Panc1 (cell line): ENCODE data around the gene RRM2. TPM values are rescaled to one million over a fixed set of nuclear protein-coding genes. Genes with fewer than 3 reads are reported as not detected.
"Not testable (repeated sequence)": the region's sequence is repeated elsewhere in the genome, so short reads cannot be mapped to it uniquely, and the experiment has no call there.

Experiments used
- ATAC-seq: fragments of 200-7000 bp; cut with Tn5 transposase; 2 replicates; pipeline ENCODE4 v1.9.1; 2020; ENCODE audit warnings: mild to moderate bottlenecking, moderate library complexity
- BruUV-seq: library from RNA; stranded (reverse); fragments of 400-500 nt; replicated peaks from 2 replicates; lab custom pipeline; 2021; lab: Mats Ljungman, UMichigan
- CTCF ChIA-PET: fragments of 300-600 bp; sonication (Branson Sonifier 250); formaldehyde crosslinking; loops from one replicate; lab custom pipeline; 2022; ENCODE audit warnings: antibody characterized with exemption; lab: Charles Lee
- POLR2A ChIA-PET: fragments of 300-600 bp; sonication (Branson Sonifier 250); formaldehyde crosslinking; loops from one replicate; lab custom pipeline; 2022; ENCODE audit warnings: antibody characterized with exemption; lab: Charles Lee
- DNase-seq: peaks from one replicate; pipeline ENCODE4 v3.0.0-alpha.2; 2010; ENCODE audit warnings: low read depth, low spot score
- H3K27ac ChIP-seq: 2 replicates; pipeline ENCODE4 v1.5.1; 2011; ENCODE audit warnings: mild to moderate bottlenecking, low read length, inconsistent platforms
- H3K27me3 ChIP-seq: fragments of 200-500 bp; sonication (Bioruptor generic); 2 replicates; pipeline ENCODE4 v1.6.0; 2014; ENCODE audit warnings: low read length, inconsistent platforms; ENCODE audit not compliant: control insufficient read depth, insufficient read depth
- H3K36me3 ChIP-seq: fragments of 200-500 bp; sonication (Bioruptor generic); 2 replicates; pipeline ENCODE4 v1.5.1; 2014; ENCODE audit warnings: inconsistent platforms, mild to moderate bottlenecking, low read length, moderate library complexity; ENCODE audit not compliant: control insufficient read depth, insufficient read depth
- H3K4me1 ChIP-seq: 2 replicates; pipeline ENCODE4 v1.5.1; 2011; ENCODE audit warnings: inconsistent platforms, mild to moderate bottlenecking, low read length, moderate library complexity; ENCODE audit not compliant: control insufficient read depth, insufficient read depth
- H3K4me3 ChIP-seq, 2 experiments: 2 replicates each; pipeline ENCODE4 v1.5.1; 2011 to 2012; ENCODE audit warnings: low read depth in 2 of 2, low read length in 2 of 2, mild to moderate bottlenecking in 2 of 2, inconsistent platforms in 1 of 2, moderate library complexity in 1 of 2
- H3K9me3 ChIP-seq: fragments of 200-500 bp; sonication (Bioruptor generic); 2 replicates; pipeline ENCODE4 v1.5.1; 2014; ENCODE audit warnings: low read depth, mild to moderate bottlenecking, inconsistent platforms, low read length, moderate library complexity; ENCODE audit not compliant: control insufficient read depth, insufficient read depth
- POLR2AphosphoS5 ChIP-seq: IDR thresholded peaks from 2 replicates; pipeline ENCODE4 v1.6.1; 2012; ENCODE audit warnings: mild to moderate bottlenecking, low read depth, low read length, moderate library complexity
- SIN3A ChIP-seq: IDR thresholded peaks from 2 replicates; pipeline ENCODE4 v1.6.1; 2012; ENCODE audit warnings: low read depth, mild to moderate bottlenecking, low read length, moderate library complexity, borderline replicate concordance; ENCODE audit not compliant: insufficient read depth
- TCF7L2 ChIP-seq: IDR thresholded peaks from 2 replicates; pipeline ENCODE4 v1.6.1; 2011; ENCODE audit warnings: mild to moderate bottlenecking, low read depth, low read length, inconsistent platforms
- in situ Hi-C: cut with HindIII; loops from 2 replicates; pipeline ENCODE4 v1.10.0; 2016; ENCODE audit warnings: low sequenced_read_pairs, low pct_unique_long_range_greater_than_20kb
- intact Hi-C: fragments of 100-400 bp; cut with micrococcal nuclease; formaldehyde crosslinking; loops from one replicate; pipeline ENCODE4 v1.10.0; 2022; ENCODE audit not compliant: unreplicated experiment
- total RNA-seq: library from RNA; stranded (reverse); gene quantifications from one replicate; pipeline ENCODE4 v1.2.1, GENCODE V29; 2021; ENCODE audit not compliant: unreplicated experiment
- TF ChIP-seq, protein P1 (sequence below), 2 experiments: IDR thresholded peaks; 2 replicates each; pipeline ENCODE4 v1.6.1; 2011 to 2012; ENCODE audit warnings: low read depth in 2 of 2, control low read depth in 1 of 2, low read length in 1 of 2, mild to moderate bottlenecking in 1 of 2, moderate library complexity in 1 of 2; ENCODE audit not compliant: insufficient read depth in 1 of 2
- TF ChIP-seq, protein P2 (sequence below): fragments of 450-650 bp; IDR thresholded peaks from 2 replicates; pipeline ENCODE4 v1.5.1; 2017; ENCODE audit warnings: mild to moderate bottlenecking

The RRM2 gene
- total RNA-seq, 1 experiment from 2014 or later, result 294 TPM

DNA sequence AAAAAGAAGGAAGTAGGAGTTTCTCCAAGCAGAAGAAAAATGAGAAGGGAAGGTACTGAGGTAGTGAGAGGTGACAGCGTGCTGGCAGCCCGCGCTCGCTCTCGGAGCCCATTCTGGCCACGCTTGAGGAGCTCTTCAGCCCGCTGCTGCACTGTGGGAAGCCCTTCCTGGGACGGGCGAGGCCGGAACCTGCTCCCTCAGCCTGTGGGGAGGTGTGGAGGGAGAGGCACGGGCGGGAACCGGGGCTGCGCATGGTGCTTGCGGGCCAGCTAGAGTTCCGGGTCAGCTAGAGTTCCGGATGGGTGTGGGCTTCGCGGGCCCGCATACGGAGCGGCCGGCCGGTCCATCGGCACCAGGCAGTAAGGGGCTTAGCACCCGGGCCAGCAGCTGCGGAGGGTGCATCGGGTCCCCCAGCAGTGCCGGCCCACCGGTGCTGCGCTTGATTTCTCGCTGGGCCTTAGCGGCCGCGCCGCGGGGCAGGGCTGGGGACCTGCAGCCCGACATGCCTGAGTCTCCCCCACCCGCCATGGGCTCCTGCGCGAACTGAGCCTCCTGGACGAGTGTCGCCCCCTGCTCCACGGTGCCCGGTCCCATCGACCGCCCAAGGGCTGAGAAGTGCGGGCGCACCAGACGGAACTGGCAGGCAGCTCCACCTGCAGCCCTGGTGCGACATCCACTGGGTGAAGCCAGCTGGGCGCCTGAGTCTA is 31.2 kb upstream of the RRM2 start:
- CTCF ChIA-PET, result no interaction called here
- POLR2A ChIA-PET, result interaction anchor here (0.6 kb wide), 2 partner anchors 11 to 19 kb away, joined by 3 to 4 read pairs; partner anchors contain the start of gene CYS1
- no peaks in the 10 kb centered on the region for H3K36me3 ChIP-seq
- H3K4me1 ChIP-seq, result 0 out of 2 replicates have a peak, but pooled peaks cover 3% of the 10 kb centered on the region
- no peak for ATAC-seq
- no TSS peak for BruUV-seq
- H3K9me3 ChIP-seq, result no peaks in the 10 kb centered on the region
- intact Hi-C loops, result no loop called here
- no peak overlapping the region for H3K27ac ChIP-seq
- TF ChIP-seq TCF7L2 (no peak), POLR2AphosphoS5 (no peak), SIN3A (no peak)
- TF ChIP-seq, protein P1, sequence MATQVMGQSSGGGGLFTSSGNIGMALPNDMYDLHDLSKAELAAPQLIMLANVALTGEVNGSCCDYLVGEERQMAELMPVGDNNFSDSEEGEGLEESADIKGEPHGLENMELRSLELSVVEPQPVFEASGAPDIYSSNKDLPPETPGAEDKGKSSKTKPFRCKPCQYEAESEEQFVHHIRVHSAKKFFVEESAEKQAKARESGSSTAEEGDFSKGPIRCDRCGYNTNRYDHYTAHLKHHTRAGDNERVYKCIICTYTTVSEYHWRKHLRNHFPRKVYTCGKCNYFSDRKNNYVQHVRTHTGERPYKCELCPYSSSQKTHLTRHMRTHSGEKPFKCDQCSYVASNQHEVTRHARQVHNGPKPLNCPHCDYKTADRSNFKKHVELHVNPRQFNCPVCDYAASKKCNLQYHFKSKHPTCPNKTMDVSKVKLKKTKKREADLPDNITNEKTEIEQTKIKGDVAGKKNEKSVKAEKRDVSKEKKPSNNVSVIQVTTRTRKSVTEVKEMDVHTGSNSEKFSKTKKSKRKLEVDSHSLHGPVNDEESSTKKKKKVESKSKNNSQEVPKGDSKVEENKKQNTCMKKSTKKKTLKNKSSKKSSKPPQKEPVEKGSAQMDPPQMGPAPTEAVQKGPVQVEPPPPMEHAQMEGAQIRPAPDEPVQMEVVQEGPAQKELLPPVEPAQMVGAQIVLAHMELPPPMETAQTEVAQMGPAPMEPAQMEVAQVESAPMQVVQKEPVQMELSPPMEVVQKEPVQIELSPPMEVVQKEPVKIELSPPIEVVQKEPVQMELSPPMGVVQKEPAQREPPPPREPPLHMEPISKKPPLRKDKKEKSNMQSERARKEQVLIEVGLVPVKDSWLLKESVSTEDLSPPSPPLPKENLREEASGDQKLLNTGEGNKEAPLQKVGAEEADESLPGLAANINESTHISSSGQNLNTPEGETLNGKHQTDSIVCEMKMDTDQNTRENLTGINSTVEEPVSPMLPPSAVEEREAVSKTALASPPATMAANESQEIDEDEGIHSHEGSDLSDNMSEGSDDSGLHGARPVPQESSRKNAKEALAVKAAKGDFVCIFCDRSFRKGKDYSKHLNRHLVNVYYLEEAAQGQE (IDR thresholded peaks at IDR 0.05; ENCODE audit: insufficient read depth in 1 of 2, low read depth in 2 of 2, low read length in 1 of 2), result no peak
- H3K27me3 ChIP-seq, result no peaks in the 10 kb centered on the region
- no peak for DNase-seq
- in situ Hi-C loops, result no loop called here
- H3K4me3 ChIP-seq, result no peak overlapping the region

DNA sequence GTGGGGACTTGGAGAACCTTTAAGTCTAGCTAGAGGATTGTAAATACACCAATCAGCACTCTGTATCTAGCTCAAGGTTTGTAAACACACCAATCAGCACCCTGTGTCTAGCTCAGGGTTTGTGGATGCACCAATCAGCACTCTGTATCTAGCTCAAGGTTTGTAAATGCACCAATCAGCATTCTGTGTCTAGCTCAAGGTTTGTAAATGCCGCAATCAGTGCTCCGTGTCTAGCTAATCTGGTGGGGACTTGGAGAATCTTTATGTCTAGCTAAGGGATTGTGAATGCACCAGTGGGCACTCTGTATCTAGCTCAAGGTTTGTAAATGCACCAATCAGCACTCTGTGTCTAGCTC is 30.7 kb upstream of the RRM2 start:
- DNase-seq, H3K36me3 ChIP-seq, H3K27me3 ChIP-seq, H3K9me3 ChIP-seq, in situ Hi-C loops, BruUV-seq, intact Hi-C loops, H3K27ac ChIP-seq, ATAC-seq, H3K4me3 ChIP-seq, H3K4me1 ChIP-seq: not testable (repeated sequence)
- ChIA-PET CTCF (interaction anchor here (0.6 kb wide), 1 partner anchor 10 kb away, joined by 5 read pairs; no protein-coding TSS in a partner anchor), POLR2A (interaction anchor here (0.6 kb wide), 1 partner anchor 20 kb away, joined by 3 read pairs; no protein-coding TSS in a partner anchor)

DNA sequence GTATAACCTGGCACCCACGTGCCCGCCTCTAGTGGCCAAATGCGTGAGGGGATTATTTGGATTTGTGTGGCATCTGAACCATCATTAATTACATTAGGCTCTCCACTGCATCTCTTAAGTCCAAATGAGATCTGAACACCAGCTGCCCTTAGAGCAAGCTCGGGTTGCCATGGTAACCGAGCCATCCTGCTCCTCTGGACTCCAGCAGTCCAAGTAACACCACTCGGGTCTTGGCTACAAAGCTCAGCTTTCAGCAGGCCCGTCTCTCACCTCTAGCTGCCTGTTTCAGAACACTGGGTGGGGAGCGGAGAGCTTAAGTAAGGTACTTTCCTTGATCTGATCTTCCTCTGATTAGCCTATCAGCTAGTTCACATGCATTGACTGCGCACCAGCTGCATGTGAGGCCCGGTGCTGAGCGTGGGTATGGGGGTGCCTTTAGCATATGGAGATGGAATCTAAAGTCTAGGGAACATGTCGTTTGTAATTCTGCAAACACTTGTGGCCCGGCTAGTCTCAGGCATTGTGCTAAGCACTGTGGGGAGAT is 28.2 kb upstream of the RRM2 start:
- H3K27ac ChIP-seq, result no peak overlapping the region
- no peak overlapping the region for H3K4me3 ChIP-seq
- ChIA-PET CTCF (interaction anchor here (1.3 kb wide), 1 partner anchor 21 kb away, joined by 8 read pairs; no protein-coding TSS in a partner anchor), POLR2A (no interaction called here)
- TF ChIP-seq POLR2AphosphoS5, result no peak
- no peak for TF ChIP-seq TCF7L2
- TF ChIP-seq, protein P2, sequence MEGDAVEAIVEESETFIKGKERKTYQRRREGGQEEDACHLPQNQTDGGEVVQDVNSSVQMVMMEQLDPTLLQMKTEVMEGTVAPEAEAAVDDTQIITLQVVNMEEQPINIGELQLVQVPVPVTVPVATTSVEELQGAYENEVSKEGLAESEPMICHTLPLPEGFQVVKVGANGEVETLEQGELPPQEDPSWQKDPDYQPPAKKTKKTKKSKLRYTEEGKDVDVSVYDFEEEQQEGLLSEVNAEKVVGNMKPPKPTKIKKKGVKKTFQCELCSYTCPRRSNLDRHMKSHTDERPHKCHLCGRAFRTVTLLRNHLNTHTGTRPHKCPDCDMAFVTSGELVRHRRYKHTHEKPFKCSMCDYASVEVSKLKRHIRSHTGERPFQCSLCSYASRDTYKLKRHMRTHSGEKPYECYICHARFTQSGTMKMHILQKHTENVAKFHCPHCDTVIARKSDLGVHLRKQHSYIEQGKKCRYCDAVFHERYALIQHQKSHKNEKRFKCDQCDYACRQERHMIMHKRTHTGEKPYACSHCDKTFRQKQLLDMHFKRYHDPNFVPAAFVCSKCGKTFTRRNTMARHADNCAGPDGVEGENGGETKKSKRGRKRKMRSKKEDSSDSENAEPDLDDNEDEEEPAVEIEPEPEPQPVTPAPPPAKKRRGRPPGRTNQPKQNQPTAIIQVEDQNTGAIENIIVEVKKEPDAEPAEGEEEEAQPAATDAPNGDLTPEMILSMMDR, result no peak
- TF ChIP-seq, protein P1 (IDR thresholded peaks at IDR 0.05; ENCODE audit: insufficient read depth in 1 of 2, low read depth in 2 of 2, low read length in 1 of 2), result no peak
- DNase-seq (no peak), ATAC-seq (no peak)
- intact Hi-C loops (no loop called here), in situ Hi-C loops (no loop called here)
- no peaks in the 10 kb centered on the region for H3K9me3 ChIP-seq
- no TSS peak for BruUV-seq
- H3K27me3 ChIP-seq, result no peaks in the 10 kb centered on the region
- H3K36me3 ChIP-seq, result no peaks in the 10 kb centered on the region
- H3K4me1 ChIP-seq, result peaks cover 10% of the 10 kb centered on the region; the same call in 1 of the 2 replicates
